Gastrocnemius medialis (tissue), 4 donors: ENCODE measurements around the gene REL. TPM values are rescaled to one million over a fixed set of nuclear protein-coding genes. Genes with fewer than 3 reads are reported as not detected.
A peak's percentile ranks its signal among the peaks of the same experiment; 100 is the strongest.

Experiments used
- ATAC-seq, 2 donors: fragments of 150-250 bp; one replicate each; pipeline ENCODE4 v1.9.1; 2016
- DNase-seq, 2 donors: peaks; one replicate each; pipeline ENCODE4 v3.0.0-alpha.2; 2019
- H3K27ac ChIP-seq, 4 donors: fragments of 200-600 bp; sonication (generic); 1 replicate in 1 of 4; 2 replicates in 3 of 4; pipeline ENCODE4 v1.5.1; 2016 to 2018; ENCODE audit warnings: mild to moderate bottlenecking in 2 of 4, moderate library complexity in 1 of 4
- H3K27me3 ChIP-seq, 3 donors: fragments of 200-600 bp; sonication (generic) in 2 of 3; 1 replicate in 1 of 3; 2 replicates in 2 of 3; pipeline versions ENCODE4 v1.5.1 to v1.6.0; 2016 to 2019; ENCODE audit warnings: mild to moderate bottlenecking in 1 of 3, moderate library complexity in 1 of 3
- H3K36me3 ChIP-seq, 2 donors: fragments of 200-600 bp; sonication (generic) in 1 of 2; one replicate each; pipeline ENCODE4 v1.5.1; 2017 to 2018
- H3K4me1 ChIP-seq, 2 donors: fragments of 200-600 bp; sonication (generic) in 1 of 2; one replicate each; pipeline ENCODE4 v1.5.1; 2016 to 2017; ENCODE audit warnings: mild to moderate bottlenecking in 2 of 2
- H3K4me3 ChIP-seq, 4 donors: fragments of 200-600 bp; sonication (generic) in 3 of 4; 1 replicate in 1 of 4; 2 replicates in 3 of 4; pipeline ENCODE4 v1.5.1; 2016 to 2019; ENCODE audit warnings: mild to moderate bottlenecking in 2 of 4
- H3K9me3 ChIP-seq, 3 donors: fragments of 200-600 bp; sonication (generic) in 2 of 3; 1 replicate in 1 of 3; 2 replicates in 2 of 3; pipeline ENCODE4 v1.5.1; 2016 to 2019
- CTCF ChIP-seq, 5 experiments: fragments of 450-650 bp in 3 of 5; fragments of 200-600 bp in 2 of 5; sonication (generic) in 2 of 5; IDR thresholded peaks in 4 of 5; conservative IDR thresholded peaks in 1 of 5; 1 replicate in 4 of 5; 2 replicates in 1 of 5; pipeline ENCODE4 v1.5.1; 2016 to 2019; ENCODE audit warnings: antibody characterized with exemption in 5 of 5, mild to moderate bottlenecking in 3 of 5, moderate library complexity in 3 of 5
- POLR2A ChIP-seq, 2 donors: fragments of 450-650 bp; IDR thresholded peaks; one replicate each; pipeline ENCODE4 v1.6.1; 2017; ENCODE audit warnings: antibody characterized with exemption in 2 of 2, mild to moderate bottlenecking in 2 of 2, moderate library complexity in 2 of 2
- in situ Hi-C, 4 donors: fragments of 200-750 bp; cut with MboI; loops; one replicate each; pipeline versions ENCODE4 v1.15.0 to v1.8.0; 2017; ENCODE audit warnings: low sequenced_read_pairs in 4 of 4
- intact Hi-C: fragments of 100-400 bp; cut with DNase I; formaldehyde crosslinking; loops from one replicate; pipeline ENCODE4 v1.15.1; 2023; ENCODE audit warnings: low total_unique reads
- total RNA-seq, 4 donors: library from RNA; depleted of rRNA; stranded (reverse); fragments of >200 nt; gene quantifications; one replicate each; pipeline versions ENCODE4 v1.1.0 to v1.2.3, GENCODE V29; 2016

REL gene
- total RNA-seq, 4 donors from 2014 or later: 4.2 to 7.6 (median 5.4) TPM

- no peaks in the 10 kb centered on the region for H3K9me3 ChIP-seq
- H3K4me1 ChIP-seq: peaks cover 14 to 20% of the 10 kb centered on the region in 2 donors
- DNase-seq: no peak
- TF ChIP-seq POLR2A (IDR thresholded peaks at IDR 0.05): no peak
- H3K36me3 ChIP-seq: no peaks in the 10 kb centered on the region
- H3K27ac ChIP-seq: peak overlapping the region in 3 of 4 donors; percentile 55 to 77 (median 70)
- H3K4me3 ChIP-seq: peak overlapping the region in 3 of 4 donors; percentile 18 to 32 (median 26)
- intact Hi-C loops (no loop called here), in situ Hi-C loops (no loop called here)
- ATAC-seq: peak; percentile 82 to 91
- no peaks in the 10 kb centered on the region for H3K27me3 ChIP-seq
These were observed 52.9 kb downstream of the REL start for GRCh38 chr2:60934165-60934722.

DNA sequence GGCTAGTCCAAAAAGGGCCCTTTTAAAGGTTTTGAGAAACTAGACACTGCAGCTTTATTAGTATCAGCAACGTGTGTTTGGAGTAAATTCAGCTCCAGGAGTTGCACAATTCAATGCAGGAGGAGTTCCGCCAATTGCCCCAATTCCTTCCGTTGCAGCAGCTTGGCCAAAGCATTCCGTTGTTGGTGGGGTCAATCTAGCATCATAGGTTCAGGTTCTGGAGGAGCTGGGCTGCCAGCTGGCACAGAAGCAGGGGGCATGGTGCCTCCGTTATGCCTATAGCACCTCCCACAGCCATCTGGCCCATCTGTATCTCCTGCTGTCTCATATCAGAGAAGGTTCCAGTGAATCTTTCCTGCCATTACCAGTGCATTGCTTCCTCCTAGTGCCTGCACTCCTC, 55.4 kb downstream of the REL start:
- Histone ChIP-seq H3K36me3 (peaks cover 0 to 7% of the 10 kb centered on the region in 2 donors), H3K27ac (no peak overlapping the region), H3K4me3 (no peak overlapping the region), H3K4me1 (peaks cover 14 to 20% of the 10 kb centered on the region in 2 donors), H3K27me3 (no peaks in the 10 kb centered on the region), H3K9me3 (no peaks in the 10 kb centered on the region)
- no peak for TF ChIP-seq POLR2A (IDR thresholded peaks at IDR 0.05)
- no peak for TF ChIP-seq CTCF (IDR thresholded peaks at IDR 0.05 in 4 of 5, conservative IDR thresholded peaks at IDR 0.05 in 1 of 5)
- DNase-seq: no peak
- in situ Hi-C loops (no loop called here), intact Hi-C loops (no loop called here)
- ATAC-seq: no peak

- no peak for ATAC-seq
- in situ Hi-C loops: no loop called here
These were observed 56.9 kb downstream of the REL start for GRCh38 chr2:60938301-60938700.

GRCh38 chr2:60939622-60940021, 58.2 kb downstream of the REL start:
- H3K27me3 ChIP-seq: no peaks in the 10 kb centered on the region
- intact Hi-C loops: no loop called here
- peaks cover 2 to 4% of the 10 kb centered on the region in 2 donors for H3K4me1 ChIP-seq
- DNase-seq (no peak), ATAC-seq (no peak)
- no peak overlapping the region for H3K4me3 ChIP-seq
- no peaks in the 10 kb centered on the region for H3K9me3 ChIP-seq
- TF ChIP-seq CTCF (IDR thresholded peaks at IDR 0.05 in 4 of 5, conservative IDR thresholded peaks at IDR 0.05 in 1 of 5): no peak
- TF ChIP-seq POLR2A (IDR thresholded peaks at IDR 0.05): no peak
- in situ Hi-C loops: no loop called here
- peaks cover 0 to 17% of the 10 kb centered on the region in 2 donors for H3K36me3 ChIP-seq
- no peak overlapping the region for H3K27ac ChIP-seq

More at GRCh38 chr2:60938301-60938700, 56.9 kb downstream of the REL start:
- Histone ChIP-seq H3K27ac (no peak overlapping the region), H3K4me1 (peaks cover 14 to 16% of the 10 kb centered on the region in 2 donors), H3K36me3 (peaks cover 0 to 12% of the 10 kb centered on the region in 2 donors), H3K4me3 (no peak overlapping the region), H3K27me3 (no peaks in the 10 kb centered on the region), H3K9me3 (no peaks in the 10 kb centered on the region)
- DNase-seq: no peak
- TF ChIP-seq POLR2A (IDR thresholded peaks at IDR 0.05): no peak
- TF ChIP-seq CTCF (IDR thresholded peaks at IDR 0.05 in 4 of 5, conservative IDR thresholded peaks at IDR 0.05 in 1 of 5): no peak
- intact Hi-C loops: no loop called here

- no peak for TF ChIP-seq POLR2A (IDR thresholded peaks at IDR 0.05)
- no peak for TF ChIP-seq CTCF (IDR thresholded peaks at IDR 0.05 in 4 of 5, conservative IDR thresholded peaks at IDR 0.05 in 1 of 5)
- peaks cover 0 to 30% of the 10 kb centered on the region in 2 donors for H3K36me3 ChIP-seq
- no peak overlapping the region for H3K27ac ChIP-seq
- ATAC-seq (no peak), DNase-seq (no peak)
- no peak overlapping the region for H3K4me3 ChIP-seq
- no peaks in the 10 kb centered on the region for H3K9me3 ChIP-seq
- intact Hi-C loops (loop anchor here (1.0 kb wide), 1 partner anchor 28 kb away; no protein-coding TSS in a partner anchor), in situ Hi-C loops (no loop called here)
- no peaks in the 10 kb centered on the region for H3K27me3 ChIP-seq
- H3K4me1 ChIP-seq: no peaks in the 10 kb centered on the region
These were observed 64.0 kb downstream of the REL start for GRCh38 chr2:60945341-60945740.
